Stomach smooth muscle (tissue), 2 donors: ENCODE data around the gene KLF9.

Experiments used
- H3K27ac ChIP-seq: one replicate; pipeline ENCODE4 v1.7.0; 2013; ENCODE audit warnings: mild to moderate bottlenecking, low read length, inconsistent platforms
- H3K27me3 ChIP-seq, 2 donors: one replicate each; pipeline ENCODE4 v1.7.0; 2013; ENCODE audit warnings: low read length in 2 of 2; ENCODE audit not compliant: insufficient read depth in 2 of 2, control insufficient read depth in 1 of 2
- H3K36me3 ChIP-seq, 2 donors: one replicate each; pipeline ENCODE4 v1.7.0; 2013; ENCODE audit warnings: low read length in 2 of 2; ENCODE audit not compliant: control insufficient read depth in 2 of 2, insufficient read depth in 2 of 2
- H3K4me1 ChIP-seq: one replicate; pipeline ENCODE4 v1.7.0; 2013; ENCODE audit warnings: low read length; ENCODE audit not compliant: control insufficient read depth, insufficient read depth
- H3K4me3 ChIP-seq, 2 donors: one replicate each; pipeline ENCODE4 v1.7.0; 2013; ENCODE audit warnings: low read length in 2 of 2
- H3K9ac ChIP-seq, 2 donors: one replicate each; pipeline ENCODE4 v1.7.0; 2013; ENCODE audit warnings: low read length in 2 of 2, mild to moderate bottlenecking in 1 of 2
- H3K9me3 ChIP-seq, 2 donors: one replicate each; pipeline ENCODE4 v1.7.0; 2013; ENCODE audit warnings: low read length in 2 of 2; ENCODE audit not compliant: control insufficient read depth in 2 of 2
- donor health status: healthy.
- donor health status: Pancreatic carcinoma.

The KLF9 gene

DNA sequence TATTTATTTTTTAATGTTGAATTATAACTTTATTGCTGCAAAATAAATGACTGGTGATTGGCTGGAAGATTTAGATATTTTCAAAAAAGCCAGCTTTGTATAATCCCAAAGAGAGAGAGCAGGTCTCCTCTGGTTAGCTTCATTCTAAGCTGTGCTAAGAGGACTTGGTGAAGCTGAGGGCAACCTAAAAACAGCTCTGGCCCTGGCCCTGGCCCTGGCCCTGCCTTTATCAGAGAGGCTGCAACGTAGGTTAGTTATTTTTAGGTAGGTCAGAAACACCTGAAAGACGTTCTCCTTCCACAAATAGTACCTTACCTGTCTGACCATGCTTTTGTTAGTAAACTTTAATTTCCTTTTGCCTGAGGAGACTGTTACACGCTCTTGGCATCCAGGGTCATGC, 58.7 kb downstream of the KLF9 start:
- H3K27ac ChIP-seq = no peak overlapping the region
- no peak overlapping the region for H3K4me3 ChIP-seq
- peaks cover 0 to 4% of the 10 kb centered on the region in 2 donors for H3K36me3 ChIP-seq
- no peaks in the 10 kb centered on the region for H3K27me3 ChIP-seq
- no peak overlapping the region for H3K9ac ChIP-seq
- no peaks in the 10 kb centered on the region for H3K4me1 ChIP-seq
- H3K9me3 ChIP-seq = no peaks in the 10 kb centered on the region

GRCh38 chr9:70352802-70353201, 61.7 kb downstream of the KLF9 start:
- no peak overlapping the region for H3K27ac ChIP-seq
- H3K9me3 ChIP-seq = no peaks in the 10 kb centered on the region
- no peak overlapping the region for H3K4me3 ChIP-seq
- H3K9ac ChIP-seq = no peak overlapping the region
- H3K4me1 ChIP-seq = no peaks in the 10 kb centered on the region
- H3K27me3 ChIP-seq = no peaks in the 10 kb centered on the region
- H3K36me3 ChIP-seq = peaks cover 4 to 6% of the 10 kb centered on the region in 2 donors

GRCh38 chr9:70352356-70352755, 62.1 kb downstream of the KLF9 start:
- Histone ChIP-seq H3K27ac (no peak overlapping the region), H3K27me3 (no peaks in the 10 kb centered on the region), H3K4me1 (no peaks in the 10 kb centered on the region), H3K9me3 (no peaks in the 10 kb centered on the region), H3K36me3 (peaks cover 4 to 7% of the 10 kb centered on the region in 2 donors), H3K9ac (no peak overlapping the region), H3K4me3 (no peak overlapping the region)

DNA sequence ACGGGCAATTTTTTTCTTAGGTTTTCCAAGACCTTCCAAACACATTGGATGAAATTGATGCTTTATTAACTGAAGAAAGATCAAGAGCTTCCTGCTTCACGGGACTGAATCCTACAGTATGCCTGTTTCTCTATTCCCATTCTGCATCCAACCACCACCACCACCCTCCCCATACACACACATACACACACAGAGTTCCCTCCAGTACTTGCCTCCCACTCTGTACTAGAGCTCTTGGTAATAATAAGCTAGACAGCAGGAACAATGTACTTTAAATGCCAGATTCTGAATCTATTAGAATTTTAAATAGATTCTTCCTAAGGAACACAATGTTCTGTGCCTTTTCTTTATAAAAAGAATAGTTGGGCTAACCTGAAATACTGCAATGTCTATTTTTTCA, 67.4 kb downstream of the KLF9 start:
- Histone ChIP-seq H3K9me3 (no peaks in the 10 kb centered on the region), H3K4me3 (no peak overlapping the region), H3K36me3 (peaks cover 8 to 13% of the 10 kb centered on the region in 2 donors), H3K27ac (no peak overlapping the region), H3K27me3 (no peaks in the 10 kb centered on the region), H3K4me1 (no peaks in the 10 kb centered on the region), H3K9ac (no peak overlapping the region)

GRCh38 chr9:70340572-70340971, 73.9 kb downstream of the KLF9 start:
- Histone ChIP-seq H3K27me3 (no peaks in the 10 kb centered on the region), H3K9me3 (no peaks in the 10 kb centered on the region), H3K36me3 (peaks cover 0 to 2% of the 10 kb centered on the region in 2 donors), H3K9ac (no peak overlapping the region), H3K4me1 (no peaks in the 10 kb centered on the region), H3K4me3 (no peak overlapping the region), H3K27ac (no peak overlapping the region)
